Skeletal muscle cell (primary cell): ENCODE measurements around the gene FHIP2A.
"Not testable (repeated sequence)": the region's sequence is repeated elsewhere in the genome, so short reads cannot be mapped to it uniquely, and the experiment has no call there.

Experiments used
- DNase-seq: peaks from one replicate; pipeline ENCODE4 v3.0.0-alpha.2; 2010; ENCODE audit warnings: low read depth
- H3K4me3 ChIP-seq: 2 replicates; pipeline ENCODE4 v1.5.1; 2011; ENCODE audit warnings: low read depth, mild to moderate bottlenecking, control low read depth, low read length, moderate library complexity

Gene FHIP2A

GRCh38 chr10:114854906-114855305, 33.3 kb downstream of the FHIP2A start:
- DNase-seq = no peak

DNA sequence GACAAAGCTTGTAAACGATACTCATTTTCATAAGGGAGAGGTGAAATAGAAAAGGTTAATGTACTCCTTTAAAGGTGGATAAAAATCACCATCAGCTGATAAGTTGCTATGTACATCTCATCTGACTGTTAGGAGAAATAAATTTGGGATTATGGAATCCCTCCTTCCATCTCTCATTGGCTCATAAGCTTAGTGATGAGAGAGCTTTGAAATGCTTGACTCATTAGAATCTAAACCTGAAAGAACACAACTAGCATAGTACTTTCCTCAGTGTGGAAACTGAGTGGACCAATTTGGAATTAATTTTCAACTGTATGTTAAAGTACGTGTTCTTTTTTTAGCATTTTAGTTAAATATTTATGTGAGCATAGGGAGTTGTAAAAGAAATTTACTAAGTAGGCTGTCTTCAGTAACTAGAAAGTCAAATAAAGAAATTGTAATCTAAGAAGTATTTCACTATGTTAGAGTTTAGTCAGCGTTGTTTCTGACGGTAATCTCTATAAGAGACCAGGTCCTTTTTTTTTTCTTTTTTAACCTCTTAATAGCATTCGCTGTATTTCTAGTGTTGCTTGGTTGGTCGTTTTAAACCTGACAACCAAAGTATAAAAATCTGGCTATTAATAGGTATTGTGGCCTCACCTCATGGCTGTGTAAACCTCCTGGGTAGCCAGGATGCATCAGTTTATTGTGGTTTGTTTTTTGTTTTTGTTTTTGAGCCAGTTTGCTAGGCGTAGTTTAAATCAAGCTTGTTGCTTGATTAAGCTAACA, 34.4 kb downstream of the FHIP2A start:
- no peak for DNase-seq
- H3K4me3 ChIP-seq = no peak overlapping the region

More at GRCh38 chr10:114854906-114855305, 33.3 kb downstream of the FHIP2A start:
- no peak overlapping the region for H3K4me3 ChIP-seq

GRCh38 chr10:114856544-114857287, 35.1 kb downstream of the FHIP2A start:
- DNase-seq = no peak

GRCh38 chr10:114857288-114857565, 35.6 kb downstream of the FHIP2A start:
- not testable (repeated sequence) for DNase-seq

More at GRCh38 chr10:114856544-114857287, 35.1 kb downstream of the FHIP2A start:
- no peak overlapping the region for H3K4me3 ChIP-seq

DNA sequence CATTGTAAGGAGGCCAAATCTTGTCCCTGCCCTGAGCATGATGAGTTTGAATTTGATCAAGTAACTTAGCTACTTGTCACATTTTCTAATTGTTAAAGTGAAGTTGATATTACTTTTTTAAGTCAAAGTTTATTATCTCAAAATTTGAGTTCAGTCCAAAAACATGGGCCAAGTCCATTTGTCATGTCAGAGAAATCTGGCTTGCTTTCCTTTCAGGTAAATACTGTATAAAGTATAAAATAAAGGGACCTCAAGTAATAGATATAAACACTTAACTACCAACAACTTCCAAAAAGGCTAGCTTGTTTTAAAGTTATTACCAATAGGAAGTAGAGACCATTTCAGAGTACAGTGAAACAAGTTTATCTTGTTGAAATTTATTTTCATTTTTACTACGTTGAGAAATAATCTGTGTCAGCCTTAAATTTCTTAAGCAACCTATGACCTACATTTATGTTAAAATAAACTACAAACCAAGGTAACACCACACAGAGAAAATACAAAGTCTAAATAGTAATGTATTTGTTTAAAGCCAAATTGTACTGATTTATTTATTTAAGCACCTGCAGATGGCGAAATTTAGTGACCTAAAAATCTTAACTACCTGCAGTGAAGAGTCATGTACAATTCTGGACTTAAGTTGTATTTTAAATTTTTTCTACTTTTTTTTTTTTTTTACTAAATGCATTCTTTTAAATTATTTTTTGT, 36.5 kb downstream of the FHIP2A start:
- no peak overlapping the region for H3K4me3 ChIP-seq
- DNase-seq = no peak

More at GRCh38 chr10:114857288-114857565, 35.6 kb downstream of the FHIP2A start:
- not testable (repeated sequence) for H3K4me3 ChIP-seq

- no peak for DNase-seq
- H3K4me3 ChIP-seq = no peak overlapping the region
Observed at GRCh38 chr10:114859222-114859621, 37.6 kb downstream of the FHIP2A start.

DNA sequence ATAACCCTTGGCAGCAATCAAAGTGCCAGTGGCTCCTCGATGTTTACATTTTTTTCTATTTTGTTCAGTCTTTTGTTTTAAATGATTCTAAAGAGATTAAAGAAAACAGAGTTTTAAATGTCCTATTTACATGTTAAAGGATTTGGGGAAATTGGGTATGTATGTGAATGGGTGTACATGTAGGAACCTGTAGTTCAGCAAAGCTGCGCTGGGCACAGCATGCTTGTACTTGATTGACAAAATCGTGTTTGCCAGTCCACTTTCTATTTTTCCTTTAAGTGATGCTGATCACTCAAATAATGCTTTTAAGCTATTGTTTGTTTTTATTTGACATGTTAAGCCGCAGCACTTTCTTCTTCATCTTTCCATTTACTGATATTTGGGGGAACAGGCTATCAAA, 40.9 kb downstream of the FHIP2A start:
- no peak overlapping the region for H3K4me3 ChIP-seq
- DNase-seq = no peak

DNA sequence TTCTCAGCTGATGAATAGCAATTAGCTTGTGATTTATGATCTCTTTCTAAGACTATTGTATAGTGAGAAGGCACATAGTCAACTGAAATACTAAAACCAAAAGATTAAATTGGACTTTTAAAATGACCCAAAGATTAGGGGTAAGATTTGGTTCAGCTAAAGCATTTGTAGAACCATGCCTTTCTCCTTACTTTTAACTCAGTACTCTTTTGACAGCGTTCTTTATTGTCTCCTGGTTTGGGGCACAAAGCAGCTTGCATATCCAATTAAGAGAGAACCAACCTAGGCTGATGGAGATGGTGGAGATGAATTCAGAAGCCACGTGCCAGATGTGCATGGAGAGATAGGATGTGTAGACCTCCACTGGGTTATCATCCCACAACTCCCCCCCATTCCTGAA, 45.8 kb downstream of the FHIP2A start:
- H3K4me3 ChIP-seq = no peak overlapping the region
- no peak for DNase-seq

- no peak for DNase-seq
- H3K4me3 ChIP-seq = no peak overlapping the region
Observed at GRCh38 chr10:114868870-114869519, 47.4 kb downstream of the FHIP2A start.

- H3K4me3 ChIP-seq = no peak overlapping the region
- DNase-seq = no peak
Observed at GRCh38 chr10:114869520-114869892, 47.9 kb downstream of the FHIP2A start.

DNA sequence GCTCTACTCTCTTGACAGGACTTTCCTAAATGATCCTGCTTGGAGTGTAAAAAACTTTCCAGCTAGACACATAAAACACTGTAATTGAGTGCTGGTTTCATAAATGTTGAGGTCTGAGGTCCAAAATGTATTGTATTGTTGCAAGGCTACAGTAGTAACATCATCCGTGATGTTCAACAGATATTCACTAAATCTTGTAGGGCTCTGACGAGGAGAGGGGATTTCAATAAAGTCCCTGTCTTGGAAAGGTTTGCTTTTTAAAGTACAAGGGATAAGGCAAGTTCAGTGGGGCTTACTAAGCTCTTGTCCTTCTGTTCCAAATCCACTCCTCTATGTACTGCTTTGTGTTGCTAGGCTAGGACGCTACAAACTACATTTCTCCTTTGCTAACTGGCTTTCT, 48.9 kb downstream of the FHIP2A start:
- DNase-seq = no peak
- no peak overlapping the region for H3K4me3 ChIP-seq

DNA sequence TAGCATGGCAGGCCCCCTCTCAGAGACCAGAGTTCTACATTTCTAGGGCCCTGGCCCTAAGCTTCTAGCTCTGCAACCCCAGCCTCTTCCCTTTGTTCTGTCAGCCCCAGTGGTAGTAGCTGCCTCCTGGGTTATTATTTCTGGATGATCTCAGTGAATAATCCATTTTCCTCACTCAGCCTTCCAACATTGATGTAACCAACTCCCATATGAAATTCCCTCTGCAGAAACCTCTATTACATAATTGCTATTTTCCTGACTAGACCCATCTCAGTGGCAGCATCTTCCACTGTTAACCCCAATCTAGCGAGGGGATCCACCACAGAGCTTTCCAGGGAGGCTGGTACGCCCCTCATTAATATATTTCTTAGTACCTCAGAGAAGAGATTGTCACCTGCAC, 49.8 kb downstream of the FHIP2A start:
- no peak overlapping the region for H3K4me3 ChIP-seq
- no peak for DNase-seq
